HG02798 (cell line): ENCODE results near the gene DNAH12.

Source experiments
- ATAC-seq: cut with Tn5 transposase; IDR thresholded peaks from one replicate; pipeline ENCODE4 v1.9.1; 2021; ENCODE audit warnings: mild to moderate bottlenecking; ENCODE audit not compliant: unreplicated experiment, poor library complexity

The DNAH12 gene

GRCh38 chr3:57544181-57545125 is at the start of gene DNAH12:
TSS of gene DNAH12 (minus strand) at chr3:57544344. CDS start at chr3:57542870, 1,474 bp downstream.
- ATAC-seq, result no peak

- ATAC-seq, result no peak
Measured at GRCh38 chr3:57592306-57592705, 48.2 kb upstream of the DNAH12 start.

GRCh38 chr3:57587905-57588304 is 43.8 kb upstream of the DNAH12 start:
- no peak for ATAC-seq

- ATAC-seq, result no peak
Measured at GRCh38 chr3:57586778-57587177, 42.6 kb upstream of the DNAH12 start.

GRCh38 chr3:57583544-57583943 is 39.4 kb upstream of the DNAH12 start:
- no peak for ATAC-seq

- no peak for ATAC-seq
Measured at GRCh38 chr3:57582474-57583168, 38.5 kb upstream of the DNAH12 start.

GRCh38 chr3:57577801-57578200 is 33.7 kb upstream of the DNAH12 start:
- no peak for ATAC-seq

GRCh38 chr3:57575966-57576626 is 32.0 kb upstream of the DNAH12 start:
- no peak for ATAC-seq

- no peak for ATAC-seq
Measured at GRCh38 chr3:57572096-57572495, 28.0 kb upstream of the DNAH12 start.

- ATAC-seq, result no peak
Measured at GRCh38 chr3:57570878-57571277, 26.7 kb upstream of the DNAH12 start.

- ATAC-seq, result no peak
Measured at GRCh38 chr3:57569859-57570450, 25.8 kb upstream of the DNAH12 start.

GRCh38 chr3:57559526-57559925 is 15.4 kb upstream of the DNAH12 start:
- ATAC-seq, result no peak

GRCh38 chr3:57557085-57557537 is 13.0 kb upstream of the DNAH12 start:
- ATAC-seq, result peak; percentile 19

- peak; percentile 22 for ATAC-seq
Measured at GRCh38 chr3:57556459-57557084, 12.4 kb upstream of the DNAH12 start.

- ATAC-seq, result peak; percentile 85
Measured at GRCh38 chr3:57555738-57556458, 11.8 kb upstream of the DNAH12 start, which contains the start of gene PDE12. TSS of gene PDE12 (plus strand) at chr3:57556274. CDS start at chr3:57556380, 106 bp downstream.

GRCh38 chr3:57555306-57555705 is 11.2 kb upstream of the DNAH12 start:
- no peak for ATAC-seq

GRCh38 chr3:57546616-57547015 is 2.5 kb upstream of the DNAH12 start:
- ATAC-seq, result no peak

GRCh38 chr3:57545636-57546268 is 1.6 kb upstream of the DNAH12 start:
- no peak for ATAC-seq

GRCh38 chr3:57538465-57538864 is 5.7 kb downstream of the DNAH12 start:
- ATAC-seq, result no peak
